NOMO-1 treated with DMSO at 0.1 percent for 48 hours (cell line): ENCODE measurements around the gene LAMC1.
"Not testable (repeated sequence)": the region's sequence is repeated elsewhere in the genome, so short reads cannot be mapped to it uniquely, and the experiment has no call there.

Experiments used
- DNase-seq: peaks from one replicate; lab custom pipeline; 2025; ENCODE audit not compliant: unreplicated experiment; lab: John Stamatoyannopoulos, UW

LAMC1 gene

DNA sequence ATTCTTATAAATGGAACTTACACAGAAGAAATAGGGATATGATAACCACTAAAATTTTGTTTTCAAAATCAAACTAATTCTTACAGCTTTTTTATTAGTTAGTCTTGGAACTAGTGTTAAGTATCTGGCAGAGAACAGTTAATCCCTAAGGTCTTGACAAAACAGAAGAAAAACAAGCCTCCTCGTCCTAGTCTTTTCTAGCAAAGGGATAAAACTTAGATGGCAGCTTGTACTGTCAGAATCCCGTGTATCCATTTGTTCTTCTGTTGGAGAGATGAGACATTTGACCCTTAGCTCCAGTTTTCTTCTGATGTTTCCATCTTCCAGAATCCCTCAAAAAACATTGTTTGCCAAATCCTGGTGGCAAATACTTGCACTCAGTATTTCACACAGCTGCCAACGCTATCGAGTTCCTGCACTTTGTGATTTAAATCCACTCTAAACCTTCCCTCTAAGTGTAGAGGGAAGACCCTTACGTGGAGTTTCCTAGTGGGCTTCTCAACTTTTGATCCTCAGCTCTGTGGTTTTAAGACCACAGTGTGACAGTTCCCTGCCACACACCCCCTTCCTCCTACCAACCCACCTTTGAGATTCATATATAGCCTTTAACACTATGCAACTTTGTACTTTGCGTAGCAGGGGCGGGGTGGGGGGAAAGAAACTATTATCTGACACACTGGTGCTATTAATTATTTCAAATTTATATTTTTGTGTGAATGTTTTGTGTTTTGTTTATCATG lies 120.5 kb downstream of the LAMC1 start:
- no peak for DNase-seq

DNA sequence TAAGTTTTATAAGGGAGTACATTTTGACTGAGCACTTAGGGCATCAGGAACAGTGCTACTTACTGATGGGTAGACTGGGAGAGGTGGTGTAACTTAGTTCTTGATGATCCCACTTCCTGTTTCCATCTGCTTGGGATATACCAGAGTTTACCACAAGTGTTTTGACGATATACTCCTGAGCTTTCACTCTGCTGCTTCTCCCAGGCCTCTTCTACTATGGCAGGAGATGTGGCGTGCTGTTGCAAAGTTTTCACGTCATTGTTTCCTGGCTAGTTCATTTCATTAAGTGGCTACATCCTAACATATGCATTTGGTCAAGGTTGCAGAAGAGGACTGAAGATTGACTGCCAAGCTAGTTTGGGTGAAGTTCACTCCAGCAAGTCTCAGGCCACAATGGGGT lies 121.5 kb downstream of the LAMC1 start:
- DNase-seq = peak; percentile 25

DNA sequence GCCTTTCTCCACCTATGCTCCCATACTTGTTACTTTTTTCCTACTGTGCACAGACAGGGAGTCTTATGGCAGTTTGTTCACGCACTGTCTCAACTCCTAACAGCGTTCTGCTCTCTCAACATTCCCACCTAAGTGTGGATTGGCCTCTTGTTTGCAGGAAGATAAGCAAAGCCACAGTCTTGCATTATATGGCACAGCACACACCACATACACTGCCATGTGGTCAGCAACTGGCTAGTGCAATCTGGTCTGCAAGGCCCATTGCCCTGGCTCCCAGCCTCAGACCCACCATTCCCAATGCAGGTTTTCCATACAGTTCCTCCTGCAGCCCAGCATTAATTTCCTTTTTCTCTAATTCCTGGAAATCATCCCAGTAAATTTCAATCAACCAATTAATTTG lies 124.5 kb downstream of the LAMC1 start:
- DNase-seq = no peak

DNA sequence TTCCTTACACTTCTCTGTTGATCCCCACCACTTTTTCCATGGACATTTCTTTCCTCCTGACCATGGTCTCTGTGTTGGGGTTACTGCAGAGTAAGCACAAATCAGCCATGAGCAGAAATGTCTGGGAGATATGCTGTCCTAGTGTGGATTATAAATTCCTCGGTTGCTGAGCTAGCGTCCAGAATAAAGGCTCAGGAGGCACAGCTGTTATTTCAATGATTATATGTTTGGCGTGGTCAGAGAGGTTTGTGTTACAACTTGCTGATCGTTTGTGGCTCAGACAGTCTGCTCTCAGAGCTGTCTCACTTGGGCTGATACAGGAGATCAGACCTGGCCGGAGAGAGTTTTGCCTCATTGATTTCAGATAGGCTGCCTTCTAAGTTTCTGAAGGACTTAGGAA lies 125.4 kb downstream of the LAMC1 start:
- no peak for DNase-seq

DNA sequence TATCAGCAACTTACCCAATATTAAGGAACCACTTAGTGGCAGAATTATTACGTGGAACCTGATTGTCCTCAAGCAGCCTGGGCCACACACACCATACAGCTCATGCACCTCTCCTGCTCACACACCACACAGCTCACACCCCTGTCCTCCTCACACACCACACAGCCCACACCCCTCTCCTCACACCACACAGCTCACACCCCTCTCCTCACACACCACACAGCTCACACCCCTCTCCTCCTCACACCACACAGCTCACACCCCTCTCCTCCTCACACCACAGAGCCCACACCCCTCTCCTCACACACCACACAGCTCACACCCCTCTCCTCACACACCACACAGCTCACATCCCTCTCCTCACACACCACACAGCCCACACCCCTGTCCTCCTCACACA lies 126.1 kb downstream of the LAMC1 start:
- DNase-seq = no peak

DNA sequence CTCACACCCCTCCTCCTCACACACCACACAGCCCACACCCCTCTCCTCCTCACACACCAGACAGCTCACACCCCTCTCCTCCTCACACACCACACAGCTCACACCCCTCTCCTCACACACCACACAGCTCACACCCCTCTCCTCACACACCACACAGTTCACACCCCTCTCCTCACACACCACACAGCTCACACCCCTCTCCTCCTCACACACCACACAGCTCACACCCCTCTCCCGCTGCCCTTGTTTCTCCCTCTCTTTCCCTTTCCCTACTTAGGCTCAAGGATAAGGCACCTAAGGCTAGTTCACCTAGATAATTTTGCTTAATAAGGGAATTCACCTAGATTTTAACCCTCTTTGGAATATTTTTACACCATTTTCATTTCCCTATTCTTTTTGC lies 126.8 kb downstream of the LAMC1 start:
- DNase-seq = not testable (repeated sequence)

DNA sequence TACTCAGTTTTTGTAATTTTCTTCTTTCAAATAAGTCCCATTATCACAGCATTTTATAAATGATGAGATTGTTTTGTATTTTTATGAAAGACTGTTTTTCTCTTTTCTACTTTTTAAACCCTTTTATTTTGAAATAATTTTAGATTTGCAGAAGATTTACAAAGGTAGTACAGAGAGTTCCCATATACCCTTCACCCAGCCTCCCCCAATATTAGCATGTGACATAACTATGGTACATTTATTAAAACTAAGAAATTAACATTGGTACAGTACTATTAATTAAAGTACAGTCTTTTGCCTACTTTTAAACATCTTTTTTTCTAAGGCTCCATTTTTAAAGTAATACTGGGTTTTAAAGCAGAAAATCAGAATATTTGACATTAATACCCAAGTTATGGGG lies 127.2 kb downstream of the LAMC1 start:
- no peak for DNase-seq

DNA sequence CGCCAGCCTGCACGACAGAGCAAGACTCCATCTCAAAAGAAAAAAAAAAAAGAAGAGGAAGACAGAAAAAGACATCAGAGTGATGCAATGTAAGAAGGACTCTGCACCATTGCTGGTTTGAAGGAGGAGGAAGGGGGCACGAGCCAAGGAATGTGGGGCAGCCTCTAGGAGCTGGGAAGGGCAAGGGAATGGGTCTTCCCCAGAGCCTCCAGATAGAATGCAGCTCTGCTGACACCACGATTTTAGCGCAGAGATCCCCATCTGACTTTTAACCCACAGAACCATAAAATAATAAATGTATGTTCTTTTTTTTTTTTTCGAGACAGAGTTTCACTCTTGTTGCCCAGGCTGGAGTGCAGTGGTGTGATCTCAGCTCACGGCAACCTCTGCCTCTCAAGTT lies 129.0 kb downstream of the LAMC1 start:
- DNase-seq = no peak

DNA sequence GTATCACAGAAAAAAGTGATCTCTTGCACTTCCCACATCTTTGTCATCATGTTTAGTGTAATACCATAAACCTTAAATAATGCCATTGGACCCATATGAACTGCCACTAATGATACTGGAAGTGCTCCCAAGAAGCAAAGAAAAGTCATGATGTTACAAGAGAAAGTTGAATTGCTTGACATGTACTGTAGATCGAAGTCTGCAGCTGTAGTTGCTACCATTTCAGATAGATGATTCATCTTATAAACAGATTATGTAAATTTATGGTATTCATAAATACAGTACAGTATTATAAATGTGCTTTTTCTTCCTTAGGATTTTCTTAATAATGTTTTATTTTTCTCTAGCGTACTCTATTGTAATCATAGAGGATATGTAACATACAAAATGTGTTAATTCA lies 132.7 kb downstream of the LAMC1 start:
- DNase-seq = no peak

DNA sequence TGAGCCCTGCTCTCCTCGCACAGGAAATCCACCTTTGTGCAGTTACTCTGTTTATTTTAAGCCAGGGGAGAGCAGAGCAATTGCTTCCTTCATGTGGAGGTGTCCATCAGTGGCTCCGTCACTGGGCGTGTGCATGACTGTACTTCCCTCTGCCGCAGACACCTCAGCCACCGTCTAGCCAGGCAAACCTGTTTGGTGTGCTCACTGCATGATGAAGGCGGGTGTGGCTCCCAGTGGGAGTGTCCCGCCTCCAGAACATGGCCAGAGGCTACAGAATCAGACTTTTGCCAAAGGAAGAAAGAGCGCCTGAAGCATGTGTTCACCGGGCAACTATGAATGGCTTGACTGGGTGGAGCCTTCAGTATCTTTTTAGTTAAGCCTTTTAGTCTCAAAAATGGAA lies 136.7 kb downstream of the LAMC1 start:
- DNase-seq = no peak

DNA sequence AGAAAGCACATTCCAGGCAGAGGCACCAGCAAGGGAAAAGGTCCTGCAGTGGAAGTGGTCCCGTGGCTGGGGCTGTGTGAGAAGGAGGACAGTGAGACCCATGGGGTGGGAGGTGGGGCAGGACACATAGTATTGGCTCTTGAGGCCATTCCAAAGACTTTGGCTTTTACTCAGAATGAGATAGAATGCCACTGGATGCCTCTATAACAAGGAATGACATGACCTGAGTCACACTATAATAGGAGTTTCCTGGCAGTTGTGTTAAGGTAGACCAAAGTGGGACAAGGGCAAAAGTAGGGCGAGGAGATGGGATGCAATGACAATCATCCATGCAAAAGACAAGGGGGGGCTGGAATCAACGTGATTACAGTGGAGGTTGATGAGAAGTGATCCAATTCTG lies 138.2 kb downstream of the LAMC1 start:
- no peak for DNase-seq

DNA sequence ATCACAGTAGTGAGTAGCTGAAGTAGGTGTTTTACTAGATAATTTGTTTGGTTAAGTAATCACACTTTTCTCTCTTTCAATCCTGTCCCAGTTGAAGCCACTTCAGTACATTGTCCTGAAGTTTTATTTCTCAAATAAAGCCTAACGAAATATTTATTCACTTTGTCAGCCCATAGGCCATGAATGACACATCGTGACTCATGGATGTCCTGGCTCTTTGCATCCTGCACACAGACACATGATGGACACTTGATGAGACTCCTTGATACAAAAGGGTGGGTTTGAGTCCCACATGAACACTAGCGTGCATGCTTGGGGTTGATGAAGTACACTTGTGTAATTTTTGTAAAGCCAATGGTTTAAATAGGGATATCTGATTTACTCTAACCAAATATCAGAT lies 140.1 kb downstream of the LAMC1 start:
- no peak for DNase-seq

DNA sequence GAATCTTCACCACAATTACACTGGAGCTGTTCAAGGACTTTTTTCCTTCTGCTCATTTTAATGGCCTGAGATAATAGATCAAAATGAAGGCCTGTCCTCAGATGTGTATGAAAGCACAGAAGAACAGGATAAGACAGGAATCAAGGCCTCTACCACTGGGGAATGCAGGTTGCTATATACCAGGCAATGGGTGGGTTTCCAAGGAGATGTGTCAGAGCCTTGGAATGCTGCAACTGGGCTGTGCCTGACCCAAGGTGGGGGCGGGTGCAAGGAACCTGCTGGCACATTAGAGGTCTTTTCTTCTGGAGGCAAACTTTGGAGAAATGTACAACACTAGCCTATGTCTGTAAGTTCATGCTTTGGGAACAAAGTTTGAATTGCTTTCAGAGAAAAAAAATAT lies 141.1 kb downstream of the LAMC1 start:
- no peak for DNase-seq

DNA sequence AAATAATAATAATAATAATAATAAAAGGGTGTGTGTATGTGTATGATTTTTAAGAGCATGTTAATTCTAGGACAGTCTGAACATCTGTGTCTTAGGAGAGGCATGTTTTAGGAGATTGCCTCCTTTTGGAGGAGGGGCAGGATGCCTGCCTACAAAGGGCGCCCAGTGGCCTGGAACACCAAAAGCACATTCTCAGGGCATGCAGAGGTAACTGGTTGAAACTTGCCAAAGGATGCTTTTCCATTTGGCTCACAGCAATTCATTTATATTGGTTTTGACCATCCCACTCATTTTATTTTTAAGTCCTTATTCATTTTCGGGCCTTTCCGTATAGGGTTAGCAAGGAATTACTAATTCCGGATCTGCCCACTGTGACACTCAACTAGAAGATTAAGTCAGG lies 141.7 kb downstream of the LAMC1 start:
- no peak for DNase-seq

DNA sequence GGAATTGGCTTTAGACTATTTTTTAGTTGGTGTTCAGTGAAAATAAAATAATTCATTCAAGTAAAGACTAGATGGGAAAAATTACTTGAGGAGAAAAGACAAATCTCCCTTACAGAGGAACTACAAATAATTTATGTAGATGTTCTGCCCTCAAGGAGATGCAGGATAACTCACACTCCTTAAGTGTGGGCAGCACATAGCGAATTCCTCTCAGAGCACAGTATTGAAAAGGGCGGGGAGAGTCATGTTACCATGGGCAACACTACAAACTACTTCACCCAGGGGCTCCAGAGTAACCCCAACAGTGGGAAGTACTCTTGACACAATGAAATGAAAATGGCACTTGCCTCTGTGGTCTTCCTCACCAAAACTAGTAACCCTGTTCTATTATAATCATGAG lies 142.2 kb downstream of the LAMC1 start:
- no peak for DNase-seq

DNA sequence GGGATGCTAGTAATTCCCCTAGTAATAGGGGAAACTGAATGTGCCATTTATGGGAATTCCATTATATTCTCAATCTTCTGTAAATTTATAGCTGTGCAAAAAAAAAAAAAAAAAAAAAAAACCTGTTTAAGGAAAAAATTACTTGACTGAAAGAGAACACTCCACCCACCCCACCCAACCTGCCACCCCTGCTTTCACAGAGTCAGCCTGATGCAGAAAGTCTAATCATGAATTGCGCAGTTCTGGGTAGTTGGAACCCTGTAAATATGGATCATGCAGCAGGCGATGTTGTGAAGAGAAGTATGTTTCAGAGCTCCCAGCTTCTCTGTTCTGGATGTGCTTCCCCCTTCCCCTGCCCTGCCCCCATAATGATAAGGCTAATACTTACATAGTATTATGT lies 143.2 kb downstream of the LAMC1 start:
- DNase-seq = no peak

DNA sequence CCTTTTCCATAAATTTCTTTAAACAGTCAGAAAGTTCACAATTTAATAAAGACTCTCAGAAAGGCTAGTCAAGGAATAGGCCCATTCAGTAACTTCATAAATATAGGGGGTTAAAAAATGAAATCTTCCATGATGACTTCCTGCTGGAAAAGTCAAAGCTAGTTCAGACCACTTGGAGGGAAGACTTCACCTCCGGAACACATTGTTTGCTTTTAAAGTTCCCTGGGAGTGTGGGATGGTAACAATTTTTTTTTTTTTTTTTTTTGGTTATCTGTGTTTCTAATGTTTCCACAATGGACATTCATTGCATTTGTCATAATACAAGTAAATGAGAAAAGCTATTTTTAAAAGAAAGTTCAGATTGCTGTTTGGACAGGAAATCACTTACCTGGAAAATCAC lies 144.5 kb downstream of the LAMC1 start:
- no peak for DNase-seq

DNA sequence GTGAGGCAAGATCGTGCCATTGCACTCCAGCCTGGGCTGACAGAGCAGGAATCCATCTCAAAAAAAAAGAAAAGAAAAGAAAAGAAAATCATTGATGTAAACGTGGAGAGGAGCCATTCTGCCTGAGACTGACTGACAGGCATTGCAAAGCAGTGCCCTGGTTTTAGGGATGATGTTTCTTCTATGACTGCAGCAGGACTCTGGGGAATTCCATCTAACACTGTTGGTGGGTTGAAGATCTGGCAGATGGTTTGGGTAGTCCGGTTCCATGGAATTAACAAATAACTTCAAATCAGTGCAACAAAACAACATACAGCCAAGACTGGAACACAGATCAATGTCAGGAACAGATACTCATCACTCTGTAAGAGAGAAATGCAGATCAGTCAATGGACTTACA lies 145.1 kb downstream of the LAMC1 start:
- no peak for DNase-seq

DNA sequence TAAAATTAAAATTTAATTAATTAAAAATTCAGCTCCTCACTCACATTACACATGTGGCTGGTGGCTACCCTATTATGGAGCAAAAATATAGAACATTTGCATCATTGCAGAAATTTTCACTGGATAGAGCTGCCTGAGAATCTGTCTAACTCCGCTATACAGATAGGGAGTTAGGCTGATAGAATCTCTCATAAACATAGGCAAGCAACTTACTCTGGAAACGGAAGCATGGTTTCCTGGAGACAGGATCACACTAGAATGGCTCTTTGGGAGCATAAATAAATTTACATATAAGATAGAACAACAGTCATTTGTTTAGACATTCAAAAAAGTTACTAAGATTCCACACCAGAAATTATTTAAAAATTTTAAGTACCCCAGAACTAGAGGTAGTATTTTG lies 150.6 kb downstream of the LAMC1 start:
- DNase-seq = no peak

DNA sequence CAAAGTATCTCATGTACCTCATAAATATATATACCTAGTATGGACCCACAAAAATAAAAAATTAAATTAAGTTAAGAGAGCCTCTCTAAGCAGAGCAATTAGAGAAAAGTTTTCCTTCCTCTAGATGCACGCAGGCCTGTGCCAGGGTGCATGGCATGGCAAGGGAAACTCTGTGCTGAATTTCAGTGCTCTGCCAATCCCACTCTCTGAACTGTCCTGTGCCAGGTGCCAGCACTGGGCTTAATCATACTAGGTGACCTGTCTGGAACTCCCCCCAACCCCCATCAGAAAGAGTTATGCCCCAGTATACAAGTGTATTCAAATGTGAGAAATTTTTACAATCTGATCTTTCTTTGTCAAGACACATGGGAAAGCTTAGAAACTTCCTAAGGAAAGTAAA lies 152.4 kb downstream of the LAMC1 start:
- DNase-seq = no peak

DNA sequence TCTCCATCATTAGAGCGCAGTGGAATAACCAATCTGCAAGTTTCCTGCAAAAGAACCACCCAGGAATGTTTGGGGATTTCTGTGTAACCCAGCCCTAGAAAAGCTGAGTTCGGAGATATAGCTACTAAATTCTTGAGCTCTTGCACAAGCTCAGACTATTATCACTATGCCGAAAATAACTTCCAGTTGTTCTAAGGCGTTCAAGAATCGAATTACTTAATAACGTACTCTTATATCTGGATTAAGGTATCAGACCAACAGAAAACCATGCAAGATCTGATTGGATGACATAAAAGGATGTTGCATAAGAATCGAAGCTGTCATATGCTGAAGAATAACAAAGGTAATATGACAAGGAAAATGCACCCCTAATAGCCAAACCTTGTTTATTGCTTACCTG lies 155.3 kb downstream of the LAMC1 start:
- DNase-seq = no peak

DNA sequence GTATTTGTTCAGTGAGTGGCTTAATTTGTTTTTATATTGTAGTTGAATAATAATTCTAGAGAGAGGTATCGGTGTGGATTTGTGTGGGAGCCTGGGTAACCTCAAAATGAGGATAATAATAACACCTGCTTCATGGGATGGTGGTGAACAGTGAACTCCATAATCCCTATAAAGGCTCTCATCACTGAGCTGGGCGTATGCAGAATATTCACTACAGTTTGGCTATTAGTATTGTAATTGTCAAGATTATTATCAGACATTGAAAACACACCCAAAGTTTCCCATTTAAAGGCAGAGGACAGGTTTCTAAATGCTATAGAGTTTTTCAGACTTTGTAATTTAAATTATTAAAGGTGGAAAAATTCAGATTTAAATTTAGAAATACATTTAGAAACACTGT lies 155.8 kb downstream of the LAMC1 start:
- no peak for DNase-seq

DNA sequence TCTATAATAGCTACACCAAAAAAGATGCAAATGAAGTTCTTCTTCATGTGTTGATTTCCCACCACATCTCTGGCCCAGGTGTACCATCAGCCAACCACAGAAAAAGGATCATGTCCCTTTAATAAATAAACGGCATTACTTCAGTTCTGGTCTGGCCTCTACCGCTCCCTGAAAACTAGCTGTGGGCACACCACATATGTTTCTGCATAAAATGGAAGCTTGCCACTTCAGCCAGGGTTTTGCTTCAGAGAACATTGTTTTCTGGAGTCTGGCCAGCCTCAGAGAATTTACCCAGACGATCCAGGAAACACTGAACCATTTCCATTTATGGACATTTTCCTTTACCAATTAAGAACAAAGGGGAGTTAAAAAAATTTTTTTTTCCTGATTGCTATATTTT lies 157.0 kb downstream of the LAMC1 start:
- no peak for DNase-seq

DNA sequence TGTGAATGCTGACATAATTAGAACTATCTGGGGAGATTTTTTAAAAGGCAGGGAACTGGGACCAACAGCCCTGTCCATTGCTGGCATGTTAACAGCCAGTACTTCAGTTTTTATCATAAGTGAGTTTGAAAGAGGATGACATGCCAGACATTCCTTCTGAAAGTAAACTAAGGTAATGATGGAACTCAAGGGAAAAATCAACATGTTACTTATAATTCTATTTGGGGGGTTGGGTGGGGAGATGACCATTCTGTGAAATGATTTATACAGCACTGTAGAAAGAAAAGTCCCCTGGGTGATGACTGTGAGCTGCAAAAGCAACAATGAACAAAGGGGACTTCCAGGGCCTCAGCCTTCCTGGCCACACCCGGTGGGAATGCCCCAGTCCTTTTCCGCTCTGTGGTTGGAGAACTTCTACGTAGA lies 157.4 kb downstream of the LAMC1 start:
- no peak for DNase-seq
